HepG2 (cell line): ENCODE measurements around the gene SLC39A10. TPM values are rescaled to one million over a fixed set of nuclear protein-coding genes. Genes with fewer than 3 reads are reported as not detected.

Source experiments
- BATF2 ChIP-seq: sonication (generic); formaldehyde crosslinking; IDR thresholded peaks from 2 replicates; pipeline ENCODE4 v1.8.0; 2022; ENCODE audit warnings: mild to moderate bottlenecking, missing genetic modification reagents, moderate library complexity
- DMTF1 ChIP-seq: sonication (generic); formaldehyde crosslinking; IDR thresholded peaks from 2 replicates; pipeline ENCODE4 v1.4.0; 2020; ENCODE audit warnings: mild to moderate bottlenecking, missing genetic modification reagents
- FIP1L1 ChIP-seq: fragments of 200-400 bp; formaldehyde crosslinking; IDR thresholded peaks from 2 replicates; pipeline ENCODE4 v1.6.1; 2018; ENCODE audit warnings: low read depth, mild to moderate bottlenecking, low read length, moderate library complexity, borderline replicate concordance; ENCODE audit not compliant: insufficient read depth
- HOXA7 ChIP-seq: sonication (generic); formaldehyde crosslinking; IDR thresholded peaks from 2 replicates; pipeline ENCODE4 v1.8.1; 2022; ENCODE audit warnings: mild to moderate bottlenecking, missing genetic modification reagents, moderate library complexity
- ISX ChIP-seq: sonication (generic); formaldehyde crosslinking; conservative IDR thresholded peaks from 2 replicates; pipeline ENCODE4 v1.5.0; 2020; ENCODE audit warnings: missing genetic modification reagents
- MXI1 ChIP-seq: IDR thresholded peaks from 3 replicates; pipeline ENCODE4 v1.6.1; 2012; ENCODE audit warnings: low read depth, low read length, inconsistent platforms, borderline replicate concordance
- NFKBIZ ChIP-seq: IDR thresholded peaks from 2 replicates; pipeline ENCODE4 v1.6.1; 2018; ENCODE audit warnings: missing genetic modification reagents, missing compliant biosample characterization
- SP4 ChIP-seq: sonication (generic); formaldehyde crosslinking; IDR thresholded peaks from 2 replicates; pipeline ENCODE4 v1.8.1; 2023; ENCODE audit warnings: mild to moderate bottlenecking, missing genetic modification reagents
- TFDP1 ChIP-seq: IDR thresholded peaks from 2 replicates; pipeline ENCODE4 v1.6.1; 2016; ENCODE audit warnings: missing compliant biosample characterization, missing genetic modification reagents, borderline replicate concordance
- THAP9 ChIP-seq: sonication (generic); formaldehyde crosslinking; IDR thresholded peaks from 2 replicates; pipeline ENCODE4; 2020; ENCODE audit warnings: missing genetic modification reagents, mild to moderate bottlenecking, borderline replicate concordance
- ZBTB1 ChIP-seq: sonication (generic); formaldehyde crosslinking; IDR thresholded peaks from 2 replicates; pipeline ENCODE4 v1.4.0; 2020; ENCODE audit warnings: missing genetic modification reagents, borderline replicate concordance
- ZFP1 ChIP-seq: IDR thresholded peaks from 2 replicates; pipeline ENCODE4 v1.6.1; 2016
- ZFP36 ChIP-seq: fragments of 150-350 bp; IDR thresholded peaks from 2 replicates; pipeline ENCODE4 v1.6.1; 2018; ENCODE audit warnings: borderline replicate concordance, low read length, low read depth; ENCODE audit not compliant: partially characterized antibody
- ZNF12 ChIP-seq: sonication (generic); formaldehyde crosslinking; IDR thresholded peaks from 2 replicates; pipeline ENCODE4 v1.5.0; 2020; ENCODE audit warnings: missing genetic modification reagents
- ZNF280B ChIP-seq: sonication (generic); formaldehyde crosslinking; IDR thresholded peaks from 2 replicates; pipeline ENCODE4 v1.5.0; 2020; ENCODE audit warnings: missing genetic modification reagents, mild to moderate bottlenecking, borderline replicate concordance
- ZNF607 ChIP-seq: sonication (generic); formaldehyde crosslinking; IDR thresholded peaks from 2 replicates; pipeline ENCODE4 v1.5.1; 2020; ENCODE audit warnings: missing genetic modification reagents, mild to moderate bottlenecking, borderline replicate concordance
- ZNF709 ChIP-seq: sonication (generic); formaldehyde crosslinking; IDR thresholded peaks from 2 replicates; pipeline ENCODE4 v1.5.0; 2020; ENCODE audit warnings: mild to moderate bottlenecking, missing genetic modification reagents
- ZNF766 ChIP-seq: sonication (generic); formaldehyde crosslinking; IDR thresholded peaks from 2 replicates; pipeline ENCODE4 v1.5.0; 2020; ENCODE audit warnings: missing genetic modification reagents, borderline replicate concordance
- ZNF839 ChIP-seq: sonication (generic); formaldehyde crosslinking; IDR thresholded peaks from 2 replicates; pipeline ENCODE4 v1.4.0; 2020; ENCODE audit warnings: missing genetic modification reagents, mild to moderate bottlenecking, borderline replicate concordance
- polyA plus RNA-seq, 8 experiments: library from polyadenylated mRNA; depleted of rRNA in 3 of 8; stranded (reverse) in 7 of 8; unstranded in 1 of 8; fragments of >200 nt; fragmentation: Illumina TruSeq in 4 of 8; extraction: Trizol in 4 of 8; gene quantifications; 2 replicates each; pipeline versions ENCODE4 v1.2.1 to v1.2.3, GENCODE V29; 2011 to 2016; ENCODE audit warnings: low read depth in 4 of 8, missing spikeins in 1 of 8, mixed read lengths in 1 of 8; ENCODE audit not compliant: insufficient read depth in 1 of 8
- total RNA-seq, 5 experiments: library from RNA; depleted of rRNA; stranded (reverse); fragments of >200 nt; fragmentation: Illumina TruSeq; extraction: Trizol; gene quantifications; 2 replicates each; pipeline ENCODE4 v1.2.3, GENCODE V29; 2016; ENCODE audit warnings: low read depth in 1 of 5

Gene SLC39A10
- total and polyA plus RNA-seq, 2 of the 13 experiments (the other 11 are each of a cell fraction or from before 2014, with no cell fraction given) = 13.2 to 21.0 TPM

- TF ChIP-seq HOXA7 (CRISPR knock-in tag) = no peak
- no peak for TF ChIP-seq ZNF839 (CRISPR knock-in tag)
- TF ChIP-seq ISX = 0 out of 2 replicates have a peak, but pooled peaks have one; percentile 40
- 0 out of 2 replicates have a peak, but pooled peaks have one; percentile 54 for TF ChIP-seq ZNF766 (CRISPR knock-in tag)
- peak; percentile 57; the same call in 1 of the 2 replicates for TF ChIP-seq ZNF280B
- no peak; the same call in 1 of the 2 replicates for TF ChIP-seq ZFP1
- TF ChIP-seq ZFP36 = no peak
- TF ChIP-seq TFDP1 = peak; percentile 87; the same call in 1 of the 2 replicates
- TF ChIP-seq BATF2 (CRISPR knock-in tag) = no peak
- peak; percentile 50; the same call in 1 of the 3 replicates for TF ChIP-seq MXI1
- no peak for TF ChIP-seq ZBTB1
- 0 out of 2 replicates have a peak, but pooled peaks have one; percentile 5 for TF ChIP-seq THAP9 (CRISPR knock-in tag)
- TF ChIP-seq ZNF709 = peak; percentile 83
- peak; percentile 43; the same call in 1 of the 2 replicates for TF ChIP-seq ZNF607
- TF ChIP-seq FIP1L1 = no peak
- no peak for TF ChIP-seq NFKBIZ (CRISPR knock-in tag)
- TF ChIP-seq DMTF1 = no peak
- TF ChIP-seq ZNF12 (CRISPR knock-in tag) = peak; percentile 56; the same call in 1 of the 2 replicates
- no peak for TF ChIP-seq SP4 (CRISPR knock-in tag)
These were observed 861 bp downstream of the SLC39A10 start (continued) for GRCh38 chr2:195657634-195658540.
